ENCODE measurements around the gene DCHS2. TPM values are rescaled to one million over a fixed set of nuclear protein-coding genes. Genes with fewer than 3 reads are reported as not detected.

The DCHS2 gene
- total RNA-seq, 1 donor from 2014 or later: not detected

- Mint-ChIP-seq H3K27me3 (ENCODE audit: insufficient read depth) (no peaks in the 10 kb centered on the region), H3K27ac (no peak overlapping the region), H3K36me3 (ENCODE audit: low read depth) (no peaks in the 10 kb centered on the region), H3K9me3 (no peaks in the 10 kb centered on the region), H3K4me1 (ENCODE audit: low read depth) (no peaks in the 10 kb centered on the region), H3K4me3 (no peak overlapping the region)
- DNase-seq (ENCODE audit: low spot score): no peak
- intact Hi-C loops (cut with micrococcal nuclease): no loop called here
Observed at GRCh38 chr4:154184238-154184637, 307.4 kb downstream of the DCHS2 start.

- no peak overlapping the region for H3K4me3 Mint-ChIP-seq
- H3K27me3 Mint-ChIP-seq (ENCODE audit: insufficient read depth): no peaks in the 10 kb centered on the region
- H3K27ac Mint-ChIP-seq: no peak overlapping the region
- DNase-seq (ENCODE audit: low spot score): no peak
- intact Hi-C loops (cut with micrococcal nuclease): no loop called here
- no peaks in the 10 kb centered on the region for H3K36me3 Mint-ChIP-seq (ENCODE audit: low read depth)
- H3K9me3 Mint-ChIP-seq: no peaks in the 10 kb centered on the region
- H3K4me1 Mint-ChIP-seq (ENCODE audit: low read depth): no peaks in the 10 kb centered on the region
Observed at GRCh38 chr4:154183264-154183663, 308.3 kb downstream of the DCHS2 start.

Other genes starting within 250 kb of the DCHS2 start
- 96.4 and 100 TPM in 2 replicates for gene PLRG1, start 58.6 kb upstream of the DCHS2 start, total RNA-seq
- not detected in 2 replicates for gene FGB, start 71.2 kb upstream of the DCHS2 start, total RNA-seq
- not detected in 2 replicates for gene FGA, start 98.9 kb upstream of the DCHS2 start, total RNA-seq
- gene FGG, start 120.9 kb upstream of the DCHS2 start, total RNA-seq: not detected in 2 replicates